Duodenal mucosa (tissue), 2 donors: ENCODE measurements around the gene MYDGF.

Source experiments
- H3K27ac ChIP-seq: one replicate; pipeline ENCODE4 v1.7.0; 2013; ENCODE audit warnings: low read depth, low read length
- H3K27me3 ChIP-seq, 2 donors: one replicate each; pipeline ENCODE4 v1.7.0; 2013; ENCODE audit warnings: low read length in 2 of 2, control low read depth in 1 of 2; ENCODE audit not compliant: insufficient read depth in 2 of 2, control insufficient read depth in 1 of 2
- H3K36me3 ChIP-seq, 2 donors: one replicate each; pipeline ENCODE4 v1.7.0; 2013; ENCODE audit warnings: low read length in 2 of 2, control low read depth in 1 of 2; ENCODE audit not compliant: insufficient read depth in 2 of 2, control insufficient read depth in 1 of 2
- H3K4me1 ChIP-seq, 2 donors: one replicate each; pipeline ENCODE4 v1.7.0; 2013; ENCODE audit warnings: low read length in 2 of 2, control low read depth in 1 of 2; ENCODE audit not compliant: insufficient read depth in 2 of 2, control insufficient read depth in 1 of 2
- H3K4me3 ChIP-seq, 2 donors: one replicate each; pipeline ENCODE4 v1.7.0; 2013; ENCODE audit warnings: low read length in 2 of 2, low read depth in 1 of 2
- H3K9ac ChIP-seq, 2 donors: one replicate each; pipeline ENCODE4 v1.7.0; 2013; ENCODE audit warnings: low read length in 2 of 2, low read depth in 1 of 2
- H3K9me3 ChIP-seq, 2 donors: one replicate each; pipeline ENCODE4 v1.7.0; 2013; ENCODE audit warnings: low read length in 2 of 2, control low read depth in 1 of 2; ENCODE audit not compliant: control insufficient read depth in 1 of 2

Gene MYDGF

GRCh38 chr19:4711211-4711610, 41.1 kb upstream of the MYDGF start:
- Histone ChIP-seq H3K27me3 (no peaks in the 10 kb centered on the region), H3K4me1 (peaks cover 8 to 23% of the 10 kb centered on the region in 2 donors), H3K9me3 (no peaks in the 10 kb centered on the region), H3K4me3 (no peak overlapping the region), H3K27ac (no peak overlapping the region), H3K9ac (no peak overlapping the region), H3K36me3 (peaks cover 19 to 78% of the 10 kb centered on the region in 2 donors)

- Histone ChIP-seq H3K4me3 (no peak overlapping the region), H3K27me3 (no peaks in the 10 kb centered on the region), H3K4me1 (peaks cover 8 to 30% of the 10 kb centered on the region in 2 donors), H3K9me3 (no peaks in the 10 kb centered on the region), H3K36me3 (peaks cover 14 to 75% of the 10 kb centered on the region in 2 donors), H3K27ac (no peak overlapping the region), H3K9ac (no peak overlapping the region)
Observed at GRCh38 chr19:4710281-4710600, 40.1 kb upstream of the MYDGF start.

- Histone ChIP-seq H3K4me1 (peaks cover 7 to 30% of the 10 kb centered on the region in 2 donors), H3K27ac (no peak overlapping the region), H3K9me3 (no peaks in the 10 kb centered on the region), H3K27me3 (no peaks in the 10 kb centered on the region), H3K36me3 (peaks cover 13 to 76% of the 10 kb centered on the region in 2 donors), H3K4me3 (no peak overlapping the region), H3K9ac (no peak overlapping the region)
Observed at GRCh38 chr19:4709440-4710280, 39.5 kb upstream of the MYDGF start.

- H3K9ac ChIP-seq = no peak overlapping the region
- H3K27me3 ChIP-seq = no peaks in the 10 kb centered on the region
- H3K4me3 ChIP-seq = no peak overlapping the region
- peaks cover 17 to 75% of the 10 kb centered on the region in 2 donors for H3K36me3 ChIP-seq
- no peaks in the 10 kb centered on the region for H3K9me3 ChIP-seq
- H3K4me1 ChIP-seq = peaks cover 3 to 18% of the 10 kb centered on the region in 2 donors
- no peak overlapping the region for H3K27ac ChIP-seq
Observed at GRCh38 chr19:4707956-4708650, 38.0 kb upstream of the MYDGF start.

GRCh38 chr19:4707322-4707721, 37.2 kb upstream of the MYDGF start:
- Histone ChIP-seq H3K27ac (no peak overlapping the region), H3K9ac (no peak overlapping the region), H3K4me3 (no peak overlapping the region), H3K27me3 (no peaks in the 10 kb centered on the region), H3K9me3 (no peaks in the 10 kb centered on the region), H3K36me3 (peaks cover 11 to 75% of the 10 kb centered on the region in 2 donors), H3K4me1 (peaks cover 0 to 11% of the 10 kb centered on the region in 2 donors)

- Histone ChIP-seq H3K9me3 (no peaks in the 10 kb centered on the region), H3K27me3 (no peaks in the 10 kb centered on the region), H3K9ac (no peak overlapping the region), H3K4me3 (no peak overlapping the region), H3K27ac (no peak overlapping the region), H3K36me3 (peaks cover 8 to 77% of the 10 kb centered on the region in 2 donors), H3K4me1 (peaks cover 0 to 11% of the 10 kb centered on the region in 2 donors)
Observed at GRCh38 chr19:4705413-4706131, 35.4 kb upstream of the MYDGF start.

- no peak overlapping the region for H3K27ac ChIP-seq
- H3K4me1 ChIP-seq = peaks cover 0 to 6% of the 10 kb centered on the region in 2 donors
- H3K27me3 ChIP-seq = no peaks in the 10 kb centered on the region
- H3K9me3 ChIP-seq = no peaks in the 10 kb centered on the region
- H3K36me3 ChIP-seq = peaks cover 13 to 79% of the 10 kb centered on the region in 2 donors
- no peak overlapping the region for H3K4me3 ChIP-seq
- no peak overlapping the region for H3K9ac ChIP-seq
Observed at GRCh38 chr19:4704317-4704673, 34.2 kb upstream of the MYDGF start.

GRCh38 chr19:4703671-4704316, 33.7 kb upstream of the MYDGF start:
- no peak overlapping the region for H3K9ac ChIP-seq
- no peaks in the 10 kb centered on the region for H3K27me3 ChIP-seq
- peaks cover 0 to 6% of the 10 kb centered on the region in 2 donors for H3K4me1 ChIP-seq
- H3K9me3 ChIP-seq = no peaks in the 10 kb centered on the region
- H3K36me3 ChIP-seq = peaks cover 15 to 77% of the 10 kb centered on the region in 2 donors
- H3K4me3 ChIP-seq = no peak overlapping the region
- H3K27ac ChIP-seq = no peak overlapping the region

GRCh38 chr19:4702764-4703163, 32.6 kb upstream of the MYDGF start:
- H3K36me3 ChIP-seq = peaks cover 15 to 82% of the 10 kb centered on the region in 2 donors
- no peak overlapping the region for H3K9ac ChIP-seq
- no peaks in the 10 kb centered on the region for H3K9me3 ChIP-seq
- H3K27ac ChIP-seq = no peak overlapping the region
- H3K27me3 ChIP-seq = no peaks in the 10 kb centered on the region
- peaks cover 0 to 6% of the 10 kb centered on the region in 2 donors for H3K4me1 ChIP-seq
- no peak overlapping the region for H3K4me3 ChIP-seq
